Prostate gland (tissue), 2 donors: ENCODE data around the gene CAPN13. TPM values are rescaled to one million over a fixed set of nuclear protein-coding genes. Genes with fewer than 3 reads are reported as not detected.

Experiments
- DNase-seq: peaks from one replicate; pipeline ENCODE4 v3.0.0-alpha.2; 2019; ENCODE audit warnings: low spot score
- H3K27ac ChIP-seq, 2 donors: fragments of 200-600 bp; sonication (generic); 2 replicates each; pipeline ENCODE4 v1.5.1; 2017 to 2019
- H3K27me3 ChIP-seq: fragments of 200-600 bp; sonication (generic); replicated peaks from 2 replicates; pipeline ENCODE4 v1.5.1; 2019; ENCODE audit not compliant: insufficient read depth
- H3K36me3 ChIP-seq, 2 donors: fragments of 200-600 bp; sonication (generic); 1 replicate in 1 of 2; 2 replicates in 1 of 2; pipeline versions ENCODE4 v1.5.1 to v1.8.1; 2017 to 2019
- H3K4me1 ChIP-seq: fragments of 200-600 bp; sonication (generic); replicated peaks from 2 replicates; pipeline ENCODE4 v1.5.1; 2019
- H3K4me3 ChIP-seq, 2 donors: fragments of 200-600 bp; sonication (generic); 2 replicates each; pipeline ENCODE4 v1.5.1; 2017 to 2019
- H3K9me3 ChIP-seq: fragments of 200-600 bp; sonication (generic); 2 replicates; pipeline ENCODE4 v1.5.1; 2017
- POLR2A ChIP-seq: fragments of 450-650 bp; IDR thresholded peaks from one replicate; pipeline ENCODE4 v1.6.1; 2016; ENCODE audit warnings: antibody characterized with exemption, mild to moderate bottlenecking
- POLR2AphosphoS5 ChIP-seq: sonication (generic); formaldehyde crosslinking; IDR thresholded peaks from one replicate; pipeline ENCODE4 v1.6.1; 2017; ENCODE audit warnings: antibody characterized with exemption
- WGBS: methylation state at CpG from one replicate; pipeline ENCODE4 v1.1.5; 2018; 5-methylcytosine and 5-hydroxymethylcytosine counted together
- intact Hi-C: fragments of 100-400 bp; cut with DNase I; formaldehyde crosslinking; loops from one replicate; pipeline ENCODE4 v1.14.2; 2022
- total RNA-seq, 2 donors: library from RNA; depleted of rRNA; stranded (reverse); fragments of >200 nt; gene quantifications; one replicate each; pipeline ENCODE4 v1.1.0, GENCODE V29; 2016
- TF ChIP-seq, protein P1 (sequence below), 4 experiments: fragments of 200-600 bp in 2 of 4; fragments of 450-650 bp in 2 of 4; sonication (generic) in 2 of 4; IDR thresholded peaks; 1 replicate in 3 of 4; 2 replicates in 1 of 4; pipeline ENCODE4 v1.5.1; 2016 to 2019; ENCODE audit warnings: antibody characterized with exemption in 4 of 4, mild to moderate bottlenecking in 2 of 4, moderate library complexity in 2 of 4

The CAPN13 gene, protein sequence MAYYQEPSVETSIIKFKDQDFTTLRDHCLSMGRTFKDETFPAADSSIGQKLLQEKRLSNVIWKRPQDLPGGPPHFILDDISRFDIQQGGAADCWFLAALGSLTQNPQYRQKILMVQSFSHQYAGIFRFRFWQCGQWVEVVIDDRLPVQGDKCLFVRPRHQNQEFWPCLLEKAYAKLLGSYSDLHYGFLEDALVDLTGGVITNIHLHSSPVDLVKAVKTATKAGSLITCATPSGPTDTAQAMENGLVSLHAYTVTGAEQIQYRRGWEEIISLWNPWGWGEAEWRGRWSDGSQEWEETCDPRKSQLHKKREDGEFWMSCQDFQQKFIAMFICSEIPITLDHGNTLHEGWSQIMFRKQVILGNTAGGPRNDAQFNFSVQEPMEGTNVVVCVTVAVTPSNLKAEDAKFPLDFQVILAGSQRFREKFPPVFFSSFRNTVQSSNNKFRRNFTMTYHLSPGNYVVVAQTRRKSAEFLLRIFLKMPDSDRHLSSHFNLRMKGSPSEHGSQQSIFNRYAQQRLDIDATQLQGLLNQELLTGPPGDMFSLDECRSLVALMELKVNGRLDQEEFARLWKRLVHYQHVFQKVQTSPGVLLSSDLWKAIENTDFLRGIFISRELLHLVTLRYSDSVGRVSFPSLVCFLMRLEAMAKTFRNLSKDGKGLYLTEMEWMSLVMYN
- 1 to 10 TPM; 2.0 to 5.7 TPM for total RNA-seq

DNA sequence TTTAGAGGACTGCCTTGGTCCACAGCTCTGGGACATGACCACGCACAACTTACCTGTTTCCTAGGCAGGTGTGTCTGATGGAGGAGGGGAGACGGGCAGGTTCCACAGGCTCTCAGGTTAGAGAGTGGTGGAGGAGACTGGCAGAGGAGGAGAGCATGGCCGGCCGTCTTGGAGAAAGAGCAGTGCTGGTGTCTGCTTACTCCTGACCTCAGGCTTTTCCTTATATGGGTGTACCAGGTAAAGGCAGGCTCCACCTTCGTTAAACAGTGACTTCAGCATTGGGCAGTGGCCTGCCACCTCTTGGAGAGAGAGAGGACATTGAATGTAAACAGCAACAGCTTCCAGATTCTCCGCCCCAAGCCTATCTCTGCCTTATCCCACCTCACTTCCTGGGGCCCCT is at the start of gene CAPN13:
Gene CAPN13, minus strand, starts transcription at position 198 of the 400 bp plus-strand sequence. CDS start 20,121 bp downstream, outside the sequence.
- H3K27me3 ChIP-seq, result no peaks in the 10 kb centered on the region
- H3K36me3 ChIP-seq, result no peaks in the 10 kb centered on the region
- H3K4me3 ChIP-seq, result no peak within 1 kb of the TSS
- peak within 1 kb of the TSS in 1 of 2 donors; percentile 20 for H3K27ac ChIP-seq
- peak; percentile 81 for DNase-seq
- 46% methylated on average over 6 of the region's 6 CpGs for WGBS
- TF ChIP-seq POLR2AphosphoS5 (peak; percentile 84), POLR2A (peak; percentile 74)
- TF ChIP-seq, protein P1, sequence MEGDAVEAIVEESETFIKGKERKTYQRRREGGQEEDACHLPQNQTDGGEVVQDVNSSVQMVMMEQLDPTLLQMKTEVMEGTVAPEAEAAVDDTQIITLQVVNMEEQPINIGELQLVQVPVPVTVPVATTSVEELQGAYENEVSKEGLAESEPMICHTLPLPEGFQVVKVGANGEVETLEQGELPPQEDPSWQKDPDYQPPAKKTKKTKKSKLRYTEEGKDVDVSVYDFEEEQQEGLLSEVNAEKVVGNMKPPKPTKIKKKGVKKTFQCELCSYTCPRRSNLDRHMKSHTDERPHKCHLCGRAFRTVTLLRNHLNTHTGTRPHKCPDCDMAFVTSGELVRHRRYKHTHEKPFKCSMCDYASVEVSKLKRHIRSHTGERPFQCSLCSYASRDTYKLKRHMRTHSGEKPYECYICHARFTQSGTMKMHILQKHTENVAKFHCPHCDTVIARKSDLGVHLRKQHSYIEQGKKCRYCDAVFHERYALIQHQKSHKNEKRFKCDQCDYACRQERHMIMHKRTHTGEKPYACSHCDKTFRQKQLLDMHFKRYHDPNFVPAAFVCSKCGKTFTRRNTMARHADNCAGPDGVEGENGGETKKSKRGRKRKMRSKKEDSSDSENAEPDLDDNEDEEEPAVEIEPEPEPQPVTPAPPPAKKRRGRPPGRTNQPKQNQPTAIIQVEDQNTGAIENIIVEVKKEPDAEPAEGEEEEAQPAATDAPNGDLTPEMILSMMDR (IDR thresholded peaks at IDR 0.05), result peak in 2 of 4 experiments; percentile 37 to 38
- intact Hi-C loops, result no loop called here
- no peaks in the 10 kb centered on the region for H3K4me1 ChIP-seq
- no peaks in the 10 kb centered on the region for H3K9me3 ChIP-seq

DNA sequence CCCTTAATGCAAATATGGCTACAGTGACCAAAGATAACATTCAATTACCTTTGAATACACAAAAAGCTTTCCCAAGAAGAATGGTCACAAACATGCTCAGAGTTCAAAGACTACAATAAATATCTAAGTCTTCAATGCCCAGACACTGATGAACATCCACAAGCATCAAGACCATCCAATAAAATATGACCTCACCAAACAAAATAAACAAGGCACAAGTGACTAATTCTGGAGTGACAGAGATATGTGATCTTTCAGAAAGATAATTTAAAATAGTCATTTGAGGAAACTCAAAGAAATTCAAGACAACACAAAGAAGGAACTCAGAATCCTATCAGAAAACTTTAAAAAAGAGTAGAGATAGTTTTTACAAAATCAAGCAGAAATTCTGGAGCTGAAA is 40.6 kb upstream of the CAPN13 start:
- TF ChIP-seq, protein P1 (IDR thresholded peaks at IDR 0.05), result no peak
- TF ChIP-seq POLR2A (no peak), POLR2AphosphoS5 (no peak)

DNA sequence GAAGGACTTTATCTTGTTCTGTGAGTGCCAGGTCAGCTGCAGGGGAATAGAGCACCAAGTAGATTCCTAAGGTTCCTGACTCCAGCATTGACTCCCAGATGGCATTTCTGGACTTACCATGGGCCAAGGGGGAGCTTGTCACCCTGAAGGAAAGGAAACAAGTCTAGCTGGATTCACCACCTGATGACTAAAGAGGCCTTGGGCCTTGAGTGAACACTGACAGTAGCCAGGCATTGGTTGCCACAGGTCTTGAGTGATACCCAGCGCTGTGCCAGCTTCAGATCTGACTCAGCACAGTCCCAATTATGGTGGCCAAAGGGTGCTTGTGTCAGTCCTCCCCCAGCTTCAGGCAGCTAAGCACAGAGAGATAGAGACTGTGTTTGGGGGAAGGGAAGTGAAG is 40.1 kb upstream of the CAPN13 start:
- WGBS, result 100% methylated on average over 1 of the region's 1 CpG
- no peak overlapping the region for H3K4me3 ChIP-seq

More for the DNA sequence above, 40.6 kb upstream of the CAPN13 start:
- no peak overlapping the region for H3K4me3 ChIP-seq
- no peaks in the 10 kb centered on the region for H3K4me1 ChIP-seq
- intact Hi-C loops, result no loop called here
- H3K9me3 ChIP-seq, result no peaks in the 10 kb centered on the region
- H3K27me3 ChIP-seq, result no peaks in the 10 kb centered on the region
- no peak overlapping the region for H3K27ac ChIP-seq
- H3K36me3 ChIP-seq, result no peaks in the 10 kb centered on the region
- no peak for DNase-seq

DNA sequence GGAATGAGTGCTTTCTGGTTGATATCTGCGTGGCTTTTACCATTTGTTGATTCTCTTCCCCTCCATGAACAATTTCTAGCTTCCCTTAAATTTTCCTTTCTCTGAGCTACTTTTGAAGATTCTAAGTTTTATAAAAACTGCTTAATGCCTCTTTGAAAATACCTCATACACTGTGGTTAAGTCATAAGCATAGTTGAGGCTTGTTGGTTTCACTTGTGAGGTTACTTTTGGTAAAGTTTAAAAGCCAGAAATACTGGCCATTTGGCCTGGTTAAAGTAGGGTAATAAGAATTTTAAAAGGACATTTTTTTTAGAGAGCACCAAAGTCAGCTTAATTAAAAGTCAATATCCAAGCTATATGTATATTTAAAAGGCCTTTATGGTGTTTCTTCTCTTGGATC is 21.3 kb upstream of the CAPN13 start:
- intact Hi-C loops, result no loop called here
- DNase-seq, result no peak
- no peaks in the 10 kb centered on the region for H3K4me1 ChIP-seq
- no peaks in the 10 kb centered on the region for H3K27me3 ChIP-seq
- no peak overlapping the region for H3K4me3 ChIP-seq
- no peaks in the 10 kb centered on the region for H3K36me3 ChIP-seq
- no peak for TF ChIP-seq POLR2AphosphoS5
- TF ChIP-seq POLR2A, result no peak
- TF ChIP-seq, protein P1 (IDR thresholded peaks at IDR 0.05), result no peak
- no peak overlapping the region for H3K27ac ChIP-seq
- 46% methylated on average over 1 of the region's 1 CpG for WGBS
- no peaks in the 10 kb centered on the region for H3K9me3 ChIP-seq

More for the DNA sequence above, 40.1 kb upstream of the CAPN13 start:
- TF ChIP-seq POLR2A (no peak), POLR2AphosphoS5 (no peak)
- TF ChIP-seq, protein P1 (IDR thresholded peaks at IDR 0.05), result no peak
- no peaks in the 10 kb centered on the region for H3K9me3 ChIP-seq
- no peaks in the 10 kb centered on the region for H3K36me3 ChIP-seq
- DNase-seq, result no peak
- H3K4me1 ChIP-seq, result no peaks in the 10 kb centered on the region
- H3K27ac ChIP-seq, result no peak overlapping the region
- intact Hi-C loops, result no loop called here
- H3K27me3 ChIP-seq, result no peaks in the 10 kb centered on the region
